HepG2 (cell line): ENCODE data around the gene DNASE2. TPM values are rescaled to one million over a fixed set of nuclear protein-coding genes. Genes with fewer than 3 reads are reported as not detected.
A peak's percentile ranks its signal among the peaks of the same experiment; 100 is the strongest.

Experiments used
- AHR ChIP-seq: IDR thresholded peaks from 2 replicates; pipeline ENCODE4 v1.6.1; 2018; ENCODE audit warnings: missing genetic modification reagents, missing compliant biosample characterization
- ATF4 ChIP-seq, 2 experiments: fragments of 450-650 bp in 1 of 2; sonication (generic) in 1 of 2; formaldehyde crosslinking; IDR thresholded peaks; 2 replicates each; pipeline versions ENCODE4 v1.5.0 to v1.8.0; 2020 to 2022; ENCODE audit warnings: mild to moderate bottlenecking in 1 of 2, missing genetic modification reagents in 1 of 2
- CHCHD3 ChIP-seq: sonication (generic); formaldehyde crosslinking; IDR thresholded peaks from 2 replicates; pipeline ENCODE4 v1.8.0; 2022; ENCODE audit warnings: mild to moderate bottlenecking, missing genetic modification reagents, moderate library complexity
- ELF4 ChIP-seq: sonication (generic); formaldehyde crosslinking; IDR thresholded peaks from 2 replicates; pipeline ENCODE4 v1.5.0; 2020; ENCODE audit warnings: missing genetic modification reagents, mild to moderate bottlenecking, moderate library complexity, borderline replicate concordance
- ERF ChIP-seq: IDR thresholded peaks from 2 replicates; pipeline ENCODE4 v1.6.1; 2018; ENCODE audit warnings: missing biosample characterization, missing genetic modification reagents
- GATAD1 ChIP-seq: IDR thresholded peaks from 2 replicates; pipeline ENCODE4 v1.6.1; 2016; ENCODE audit warnings: missing genetic modification reagents, missing compliant biosample characterization
- IRF2 ChIP-seq: IDR thresholded peaks from 2 replicates; pipeline ENCODE4 v1.6.1; 2018; ENCODE audit warnings: missing genetic modification reagents, missing compliant biosample characterization
- MTA3 ChIP-seq: sonication (generic); formaldehyde crosslinking; IDR thresholded peaks from 2 replicates; pipeline ENCODE4 v1.4.0; 2020; ENCODE audit warnings: missing genetic modification reagents
- PRDM10 ChIP-seq: sonication (generic); formaldehyde crosslinking; IDR thresholded peaks from 2 replicates; pipeline ENCODE4 v1.4.0; 2020; ENCODE audit warnings: low read depth, missing genetic modification reagents
- SATB2 ChIP-seq: sonication (generic); formaldehyde crosslinking; IDR thresholded peaks from 2 replicates; pipeline ENCODE4 v1.5.0; 2020; ENCODE audit warnings: missing genetic modification reagents
- SIN3A ChIP-seq: IDR thresholded peaks from 2 replicates; pipeline ENCODE4 v1.6.1; 2011; ENCODE audit warnings: low read depth, mild to moderate bottlenecking, control low read depth, low read length, borderline replicate concordance
- ZFY ChIP-seq: sonication (generic); formaldehyde crosslinking; IDR thresholded peaks from 2 replicates; pipeline ENCODE4 v1.4.0; 2020; ENCODE audit warnings: missing genetic modification reagents
- ZNF253 ChIP-seq: sonication (generic); formaldehyde crosslinking; IDR thresholded peaks from 2 replicates; pipeline ENCODE4 v1.8.0; 2022; ENCODE audit warnings: mild to moderate bottlenecking, missing genetic modification reagents, borderline replicate concordance
- ZNF33A ChIP-seq: sonication (generic); formaldehyde crosslinking; IDR thresholded peaks from 2 replicates; pipeline ENCODE4 v1.5.1; 2020; ENCODE audit warnings: missing genetic modification reagents, mild to moderate bottlenecking, moderate library complexity, borderline replicate concordance
- ZNF562 ChIP-seq: sonication (generic); formaldehyde crosslinking; IDR thresholded peaks from 2 replicates; pipeline ENCODE4 v1.8.0; 2022; ENCODE audit warnings: missing genetic modification reagents, borderline replicate concordance
- ZNF607 ChIP-seq: sonication (generic); formaldehyde crosslinking; IDR thresholded peaks from 2 replicates; pipeline ENCODE4 v1.5.1; 2020; ENCODE audit warnings: missing genetic modification reagents, mild to moderate bottlenecking, borderline replicate concordance
- ZSCAN30 ChIP-seq: sonication (generic); formaldehyde crosslinking; IDR thresholded peaks from 2 replicates; pipeline ENCODE4 v1.5.0; 2020; ENCODE audit warnings: mild to moderate bottlenecking, missing genetic modification reagents
- ZSCAN9 ChIP-seq: IDR thresholded peaks from 2 replicates; pipeline ENCODE4 v1.6.1; 2016; ENCODE audit warnings: borderline replicate concordance
- polyA plus RNA-seq, 8 experiments: library from polyadenylated mRNA; depleted of rRNA in 3 of 8; stranded (reverse) in 7 of 8; unstranded in 1 of 8; fragments of >200 nt; fragmentation: Illumina TruSeq in 4 of 8; extraction: Trizol in 4 of 8; gene quantifications; 2 replicates each; pipeline versions ENCODE4 v1.2.1 to v1.2.3, GENCODE V29; 2011 to 2016; ENCODE audit warnings: low read depth in 4 of 8, missing spikeins in 1 of 8, mixed read lengths in 1 of 8; ENCODE audit not compliant: insufficient read depth in 1 of 8
- total RNA-seq, 5 experiments: library from RNA; depleted of rRNA; stranded (reverse); fragments of >200 nt; fragmentation: Illumina TruSeq; extraction: Trizol; gene quantifications; 2 replicates each; pipeline ENCODE4 v1.2.3, GENCODE V29; 2016; ENCODE audit warnings: low read depth in 1 of 5
- TF ChIP-seq, protein P1 (sequence below): sonication (generic); formaldehyde crosslinking; IDR thresholded peaks from 2 replicates; pipeline ENCODE4 v1.5.1; 2020; ENCODE audit warnings: missing genetic modification reagents, mild to moderate bottlenecking, borderline replicate concordance
- TF ChIP-seq, protein P2 (sequence below): sonication (generic); formaldehyde crosslinking; IDR thresholded peaks from 2 replicates; pipeline ENCODE4 v1.4.0; 2020; ENCODE audit warnings: missing genetic modification reagents; ENCODE audit errors: not compliant biosample characterization

Gene DNASE2
- total and polyA plus RNA-seq, 2 of the 13 experiments (the other 11 are each of a cell fraction or from before 2014, with no cell fraction given): 7.5 to 16.2 TPM

DNA sequence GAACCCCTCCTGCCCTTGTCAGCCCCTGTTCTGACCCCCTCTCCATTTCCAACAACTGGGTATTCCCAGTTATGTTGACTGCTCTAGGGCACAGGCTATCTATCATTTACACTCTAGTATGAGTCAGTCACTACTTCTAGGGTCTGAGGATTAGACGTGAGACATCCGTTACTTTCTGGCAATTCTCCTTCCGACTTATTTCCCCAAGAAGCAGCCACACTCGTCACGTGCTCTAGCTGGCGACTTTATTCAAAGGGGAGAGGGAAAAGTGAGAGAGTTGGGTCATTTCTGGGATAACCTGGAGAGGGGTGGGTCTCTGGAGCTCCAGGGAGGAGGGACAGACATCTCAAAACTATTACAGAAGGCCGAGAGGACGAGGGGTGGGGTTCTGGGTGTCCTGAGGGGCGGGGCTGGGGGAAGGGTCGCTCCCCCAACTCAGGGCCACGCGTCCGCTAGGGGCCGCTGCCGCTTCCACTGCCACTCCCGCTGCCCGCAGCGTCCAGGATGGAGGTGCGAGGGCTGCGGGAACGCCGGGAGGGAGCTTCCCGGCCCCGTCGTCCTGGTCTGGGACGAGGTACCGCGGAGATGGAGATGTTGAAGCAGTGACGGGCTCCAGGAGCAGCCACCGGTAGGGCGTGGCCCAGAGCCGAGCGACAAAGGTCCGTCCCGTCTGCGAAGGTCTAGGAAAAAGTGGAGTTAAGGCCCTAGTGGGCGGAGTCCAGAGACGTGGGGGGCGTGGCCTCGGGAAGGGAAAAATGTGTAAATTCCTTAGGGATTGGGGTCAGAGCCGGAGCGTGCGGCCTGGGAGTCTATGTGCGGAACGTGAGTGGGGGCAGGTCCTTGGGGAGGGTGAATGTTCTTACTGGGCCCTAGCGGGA is 55.8 kb downstream of the DNASE2 start (continued):
- TF ChIP-seq PRDM10 (CRISPR knock-in tag) (peak; percentile 42; the same call in 1 of the 2 replicates), SIN3A (no peak), ELF4 (CRISPR knock-in tag) (no peak), ZNF253 (CRISPR knock-in tag) (no peak), ZSCAN9 (CRISPR knock-in tag) (no peak), ERF (CRISPR knock-in tag) (peak; percentile 79; the same call in 1 of the 2 replicates), MTA3 (CRISPR knock-in tag) (no peak), ZNF562 (no peak), ZFY (peak; percentile 45; the same call in 1 of the 2 replicates), SATB2 (CRISPR knock-in tag) (no peak), IRF2 (CRISPR knock-in tag) (peak; percentile 62; the same call in 1 of the 2 replicates), ATF4 (CRISPR knock-in tag; IDR thresholded peaks at IDR 0.05) (no peak), ZSCAN30 (CRISPR knock-in tag) (no peak), AHR (CRISPR knock-in tag) (peak; percentile 58; the same call in 1 of the 2 replicates), ZNF607 (CRISPR knock-in tag) (0 out of 2 replicates have a peak, but pooled peaks have one; percentile 53), GATAD1 (peak; percentile 23; the same call in 1 of the 2 replicates), CHCHD3 (CRISPR knock-in tag) (no peak), ZNF33A (CRISPR knock-in tag) (no peak)
- TF ChIP-seq, protein P1, sequence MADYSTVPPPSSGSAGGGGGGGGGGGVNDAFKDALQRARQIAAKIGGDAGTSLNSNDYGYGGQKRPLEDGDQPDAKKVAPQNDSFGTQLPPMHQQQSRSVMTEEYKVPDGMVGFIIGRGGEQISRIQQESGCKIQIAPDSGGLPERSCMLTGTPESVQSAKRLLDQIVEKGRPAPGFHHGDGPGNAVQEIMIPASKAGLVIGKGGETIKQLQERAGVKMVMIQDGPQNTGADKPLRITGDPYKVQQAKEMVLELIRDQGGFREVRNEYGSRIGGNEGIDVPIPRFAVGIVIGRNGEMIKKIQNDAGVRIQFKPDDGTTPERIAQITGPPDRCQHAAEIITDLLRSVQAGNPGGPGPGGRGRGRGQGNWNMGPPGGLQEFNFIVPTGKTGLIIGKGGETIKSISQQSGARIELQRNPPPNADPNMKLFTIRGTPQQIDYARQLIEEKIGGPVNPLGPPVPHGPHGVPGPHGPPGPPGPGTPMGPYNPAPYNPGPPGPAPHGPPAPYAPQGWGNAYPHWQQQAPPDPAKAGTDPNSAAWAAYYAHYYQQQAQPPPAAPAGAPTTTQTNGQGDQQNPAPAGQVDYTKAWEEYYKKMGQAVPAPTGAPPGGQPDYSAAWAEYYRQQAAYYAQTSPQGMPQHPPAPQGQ (CRISPR knock-in tag): no peak
- TF ChIP-seq, protein P2, sequence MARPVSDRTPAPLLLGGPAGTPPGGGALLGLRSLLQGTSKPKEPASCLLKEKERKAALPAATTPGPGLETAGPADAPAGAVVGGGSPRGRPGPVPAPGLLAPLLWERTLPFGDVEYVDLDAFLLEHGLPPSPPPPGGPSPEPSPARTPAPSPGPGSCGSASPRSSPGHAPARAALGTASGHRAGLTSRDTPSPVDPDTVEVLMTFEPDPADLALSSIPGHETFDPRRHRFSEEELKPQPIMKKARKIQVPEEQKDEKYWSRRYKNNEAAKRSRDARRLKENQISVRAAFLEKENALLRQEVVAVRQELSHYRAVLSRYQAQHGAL (CRISPR knock-in tag): no peak
